Measurements from ENCODE around the gene MAST3. TPM values are rescaled to one million over a fixed set of nuclear protein-coding genes. Genes with fewer than 3 reads are reported as not detected.

Gene MAST3
- total RNA-seq, 1 experiment from 2014 or later: 14.2 TPM

DNA sequence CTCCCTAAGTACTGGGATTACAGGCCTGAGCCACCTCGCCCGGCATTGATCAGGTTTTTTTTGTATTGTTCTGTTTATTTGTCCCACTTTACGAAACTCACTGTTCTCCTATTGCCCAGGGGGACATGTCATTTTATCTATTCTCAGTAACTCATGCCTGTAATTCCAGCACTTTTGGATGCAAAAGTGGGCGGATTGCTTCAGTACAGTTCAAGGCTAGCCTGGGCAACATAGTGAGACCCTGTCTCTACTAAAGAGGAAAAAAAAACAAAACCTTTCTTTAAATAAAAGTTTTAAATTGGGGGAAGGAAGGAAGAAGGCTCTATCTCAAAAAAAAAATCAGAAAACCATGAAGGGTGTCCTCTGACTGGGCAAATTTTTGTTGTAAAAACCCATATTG is 92.7 kb downstream of the MAST3 start:
- no peak overlapping the region for H3K9ac ChIP-seq (ENCODE audit: low read length)
- no peaks in the 10 kb centered on the region for H3K36me3 ChIP-seq (ENCODE audit: control insufficient read depth in 1 of 2, insufficient read depth in 2 of 2, low read length in 2 of 2)
- no peaks in the 10 kb centered on the region for H3K27me3 ChIP-seq (ENCODE audit: insufficient read depth, low read length)
- H3K9me3 ChIP-seq (ENCODE audit: control insufficient read depth in 1 of 2, insufficient read depth in 1 of 2, low read depth in 1 of 2, low read length in 2 of 2): no peaks in the 10 kb centered on the region
- TF ChIP-seq, protein P1, sequence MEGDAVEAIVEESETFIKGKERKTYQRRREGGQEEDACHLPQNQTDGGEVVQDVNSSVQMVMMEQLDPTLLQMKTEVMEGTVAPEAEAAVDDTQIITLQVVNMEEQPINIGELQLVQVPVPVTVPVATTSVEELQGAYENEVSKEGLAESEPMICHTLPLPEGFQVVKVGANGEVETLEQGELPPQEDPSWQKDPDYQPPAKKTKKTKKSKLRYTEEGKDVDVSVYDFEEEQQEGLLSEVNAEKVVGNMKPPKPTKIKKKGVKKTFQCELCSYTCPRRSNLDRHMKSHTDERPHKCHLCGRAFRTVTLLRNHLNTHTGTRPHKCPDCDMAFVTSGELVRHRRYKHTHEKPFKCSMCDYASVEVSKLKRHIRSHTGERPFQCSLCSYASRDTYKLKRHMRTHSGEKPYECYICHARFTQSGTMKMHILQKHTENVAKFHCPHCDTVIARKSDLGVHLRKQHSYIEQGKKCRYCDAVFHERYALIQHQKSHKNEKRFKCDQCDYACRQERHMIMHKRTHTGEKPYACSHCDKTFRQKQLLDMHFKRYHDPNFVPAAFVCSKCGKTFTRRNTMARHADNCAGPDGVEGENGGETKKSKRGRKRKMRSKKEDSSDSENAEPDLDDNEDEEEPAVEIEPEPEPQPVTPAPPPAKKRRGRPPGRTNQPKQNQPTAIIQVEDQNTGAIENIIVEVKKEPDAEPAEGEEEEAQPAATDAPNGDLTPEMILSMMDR (IDR thresholded peaks at IDR 0.05 in 2 of 3, conservative IDR thresholded peaks at IDR 0.05 in 1 of 3; ENCODE audit: borderline replicate concordance in 1 of 3, insufficient read depth in 1 of 3, low read depth in 2 of 3, low read length in 2 of 3): no peak
- TF ChIP-seq POLR2A (IDR thresholded peaks at IDR 0.05; ENCODE audit: borderline replicate concordance, extremely low read depth, insufficient read depth, insufficient read length): no peak
- TF ChIP-seq, protein P2, sequence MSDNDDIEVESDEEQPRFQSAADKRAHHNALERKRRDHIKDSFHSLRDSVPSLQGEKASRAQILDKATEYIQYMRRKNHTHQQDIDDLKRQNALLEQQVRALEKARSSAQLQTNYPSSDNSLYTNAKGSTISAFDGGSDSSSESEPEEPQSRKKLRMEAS (IDR thresholded peaks at IDR 0.05): no peak
- no peak for TF ChIP-seq JUND (IDR thresholded peaks at IDR 0.05)
- TF ChIP-seq, protein P3, sequence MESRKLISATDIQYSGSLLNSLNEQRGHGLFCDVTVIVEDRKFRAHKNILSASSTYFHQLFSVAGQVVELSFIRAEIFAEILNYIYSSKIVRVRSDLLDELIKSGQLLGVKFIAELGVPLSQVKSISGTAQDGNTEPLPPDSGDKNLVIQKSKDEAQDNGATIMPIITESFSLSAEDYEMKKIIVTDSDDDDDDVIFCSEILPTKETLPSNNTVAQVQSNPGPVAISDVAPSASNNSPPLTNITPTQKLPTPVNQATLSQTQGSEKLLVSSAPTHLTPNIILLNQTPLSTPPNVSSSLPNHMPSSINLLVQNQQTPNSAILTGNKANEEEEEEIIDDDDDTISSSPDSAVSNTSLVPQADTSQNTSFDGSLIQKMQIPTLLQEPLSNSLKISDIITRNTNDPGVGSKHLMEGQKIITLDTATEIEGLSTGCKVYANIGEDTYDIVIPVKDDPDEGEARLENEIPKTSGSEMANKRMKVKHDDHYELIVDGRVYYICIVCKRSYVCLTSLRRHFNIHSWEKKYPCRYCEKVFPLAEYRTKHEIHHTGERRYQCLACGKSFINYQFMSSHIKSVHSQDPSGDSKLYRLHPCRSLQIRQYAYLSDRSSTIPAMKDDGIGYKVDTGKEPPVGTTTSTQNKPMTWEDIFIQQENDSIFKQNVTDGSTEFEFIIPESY (IDR thresholded peaks at IDR 0.05; ENCODE audit: extremely low read depth, insufficient replicate concordance, low read length): no peak
- TF ChIP-seq EZH2phosphoT487 (IDR thresholded peaks at IDR 0.05; ENCODE audit: borderline replicate concordance): no peak
- TF ChIP-seq SRF (IDR thresholded peaks at IDR 0.05; ENCODE audit: low read depth): no peak
- POLR2A ChIA-PET: interaction anchor here (3.0 kb wide), 1 partner anchor 90 kb away, joined by 27 read pairs; the partner anchor contains the start of gene JUND
- CTCF ChIA-PET: no interaction called here
- no peak overlapping the region for H3K27ac ChIP-seq (ENCODE audit: low read depth, low read length)
- peaks cover 10% of the 10 kb centered on the region; the same call in 1 of the 2 replicates for H3K79me2 ChIP-seq (ENCODE audit: insufficient read depth, low read length)
- no peaks in the 10 kb centered on the region; the same call in 1 of the 2 replicates for H4K20me1 ChIP-seq (ENCODE audit: insufficient read depth)
- intact Hi-C loops (cut with micrococcal nuclease): no loop called here
- no peak overlapping the region for H2AFZ ChIP-seq (ENCODE audit: low read depth, low read length, poor library complexity, severe bottlenecking)
- BruUV-seq (replicated peaks): no TSS peak
- H3K4me3 ChIP-seq (replicated peaks in 1 of 2; ENCODE audit: low read depth in 1 of 2, low read length in 2 of 2): no peak overlapping the region
- DNase-seq (ENCODE audit: low read depth, low spot score) (no peak), ATAC-seq (no peak)
- peaks cover 22 to 38% of the 10 kb centered on the region in 2 experiments for H3K4me1 ChIP-seq (ENCODE audit: control insufficient read depth in 1 of 2, insufficient read depth in 2 of 2, low read length in 2 of 2)
- no peak overlapping the region for H3K4me2 ChIP-seq (ENCODE audit: low read length)
- no peaks in the 10 kb centered on the region for H3K9me2 ChIP-seq (ENCODE audit: insufficient read depth)
- RAD21 ChIA-PET (ENCODE audit: low non-redundant PET in 1 of 2, low total read pairs in 2 of 2, uncharacterized antibody in 2 of 2, unreplicated experiment in 2 of 2): no interaction called here

All from HCT116 (cell line).